DND-41 (cell line): Measurements from ENCODE around the gene SEPTIN6.

Experiments
- ATAC-seq: fragments of 200-7000 bp; cut with Tn5 transposase; 3 replicates; pipeline ENCODE4 v1.9.1; 2021; ENCODE audit warnings: low read depth; ENCODE audit not compliant: insufficient read depth
- DNase-seq: peaks from one replicate; pipeline ENCODE4 v3.0.0-alpha.2; 2020
- H2AFZ ChIP-seq: 2 replicates; pipeline ENCODE4 v1.6.0; 2012; ENCODE audit warnings: low read depth, low read length
- H3K27ac ChIP-seq: 2 replicates; pipeline ENCODE4 v1.5.1; 2012; ENCODE audit warnings: low read length, inconsistent platforms
- H3K27me3 ChIP-seq: fragments of 200-600 bp; sonication (generic); 2 replicates; pipeline ENCODE4 v1.6.0; 2012; ENCODE audit warnings: low read length, mild to moderate bottlenecking, inconsistent platforms; ENCODE audit not compliant: insufficient read depth, poor library complexity
- H3K36me3 ChIP-seq: 2 replicates; pipeline ENCODE4 v1.5.1; 2012; ENCODE audit warnings: low read length, inconsistent platforms; ENCODE audit not compliant: insufficient read depth
- H3K4me1 ChIP-seq: 2 replicates; pipeline ENCODE4 v1.5.1; 2012; ENCODE audit warnings: mild to moderate bottlenecking, low read length; ENCODE audit not compliant: insufficient read depth
- H3K4me2 ChIP-seq: 2 replicates; pipeline ENCODE4 v1.6.0; 2012; ENCODE audit warnings: mild to moderate bottlenecking, moderate library complexity, low read length, inconsistent platforms; ENCODE audit not compliant: insufficient read depth
- H3K4me3 ChIP-seq, 2 experiments: fragments of 200-600 bp in 1 of 2; shearing (Covaris generic) in 1 of 2; 2 replicates each; pipeline ENCODE4 v1.5.1; 2012 to 2016; ENCODE audit warnings: inconsistent platforms in 2 of 2, low read length in 2 of 2, mild to moderate bottlenecking in 2 of 2, low read depth in 1 of 2, moderate library complexity in 1 of 2
- H3K79me2 ChIP-seq: 2 replicates; pipeline ENCODE4 v1.6.0; 2012; ENCODE audit warnings: low read length, inconsistent platforms; ENCODE audit not compliant: insufficient read depth
- H3K9ac ChIP-seq: 2 replicates; pipeline ENCODE4 v1.6.0; 2012; ENCODE audit warnings: low read depth, mild to moderate bottlenecking, inconsistent platforms, low read length, moderate library complexity
- H3K9me3 ChIP-seq: 2 replicates; pipeline ENCODE4 v1.5.1; 2012; ENCODE audit warnings: low read length, moderate library complexity, mild to moderate bottlenecking, inconsistent platforms; ENCODE audit not compliant: insufficient read depth, severe bottlenecking
- H4K20me1 ChIP-seq: 2 replicates; pipeline ENCODE4 v1.6.0; 2012; ENCODE audit warnings: low read length; ENCODE audit not compliant: insufficient read depth
- EZH2 ChIP-seq: IDR thresholded peaks from 3 replicates; pipeline ENCODE4 v1.6.1; 2012; ENCODE audit warnings: borderline replicate concordance, low read depth, mild to moderate bottlenecking, moderate library complexity, low read length, inconsistent platforms; ENCODE audit not compliant: severe bottlenecking
- TF ChIP-seq, protein P1 (sequence below): IDR thresholded peaks from 2 replicates; pipeline ENCODE4 v1.5.1; 2012; ENCODE audit warnings: borderline replicate concordance, low read length, moderate library complexity, mild to moderate bottlenecking; ENCODE audit not compliant: poor library complexity, severe bottlenecking; ENCODE audit errors: extremely low read depth

Gene SEPTIN6

DNA sequence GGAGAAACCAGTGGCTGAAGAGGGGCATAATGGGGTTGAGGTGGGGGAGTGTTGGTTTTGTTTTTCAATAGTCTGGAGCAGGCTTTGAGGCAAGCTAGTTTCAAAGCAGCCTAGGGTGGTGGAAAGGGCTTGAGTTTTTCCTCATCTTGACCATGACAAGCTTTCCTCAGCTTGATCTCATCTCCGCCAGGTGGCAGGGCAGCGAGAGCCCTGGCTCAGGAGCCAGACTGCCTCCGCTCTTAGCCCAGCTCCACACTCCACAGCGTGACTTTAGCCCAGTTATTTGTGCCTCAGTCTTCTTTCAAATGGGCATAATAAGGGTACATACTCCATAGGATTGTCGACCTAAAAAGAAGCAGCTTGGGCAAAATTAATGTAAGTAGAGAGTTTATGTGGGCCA is 35.5 kb upstream of the SEPTIN6 start:
- Histone ChIP-seq H3K4me3 (no peak overlapping the region), H3K4me1 (peaks cover 6% of the 10 kb centered on the region), H3K27ac (no peak overlapping the region), H3K4me2 (no peak overlapping the region), H3K79me2 (no peaks in the 10 kb centered on the region), H3K36me3 (no peaks in the 10 kb centered on the region), H4K20me1 (no peaks in the 10 kb centered on the region), H3K27me3 (no peaks in the 10 kb centered on the region), H3K9me3 (no peaks in the 10 kb centered on the region), H3K9ac (no peak overlapping the region), H2AFZ (no peak overlapping the region)
- DNase-seq (no peak), ATAC-seq (no peak)
- TF ChIP-seq, protein P1, sequence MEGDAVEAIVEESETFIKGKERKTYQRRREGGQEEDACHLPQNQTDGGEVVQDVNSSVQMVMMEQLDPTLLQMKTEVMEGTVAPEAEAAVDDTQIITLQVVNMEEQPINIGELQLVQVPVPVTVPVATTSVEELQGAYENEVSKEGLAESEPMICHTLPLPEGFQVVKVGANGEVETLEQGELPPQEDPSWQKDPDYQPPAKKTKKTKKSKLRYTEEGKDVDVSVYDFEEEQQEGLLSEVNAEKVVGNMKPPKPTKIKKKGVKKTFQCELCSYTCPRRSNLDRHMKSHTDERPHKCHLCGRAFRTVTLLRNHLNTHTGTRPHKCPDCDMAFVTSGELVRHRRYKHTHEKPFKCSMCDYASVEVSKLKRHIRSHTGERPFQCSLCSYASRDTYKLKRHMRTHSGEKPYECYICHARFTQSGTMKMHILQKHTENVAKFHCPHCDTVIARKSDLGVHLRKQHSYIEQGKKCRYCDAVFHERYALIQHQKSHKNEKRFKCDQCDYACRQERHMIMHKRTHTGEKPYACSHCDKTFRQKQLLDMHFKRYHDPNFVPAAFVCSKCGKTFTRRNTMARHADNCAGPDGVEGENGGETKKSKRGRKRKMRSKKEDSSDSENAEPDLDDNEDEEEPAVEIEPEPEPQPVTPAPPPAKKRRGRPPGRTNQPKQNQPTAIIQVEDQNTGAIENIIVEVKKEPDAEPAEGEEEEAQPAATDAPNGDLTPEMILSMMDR, result no peak
- no peak for TF ChIP-seq EZH2

- H3K27me3 ChIP-seq, result no peaks in the 10 kb centered on the region
- no peaks in the 10 kb centered on the region for H3K36me3 ChIP-seq
- H3K4me3 ChIP-seq, result no peak overlapping the region
- H4K20me1 ChIP-seq, result no peaks in the 10 kb centered on the region
- peak overlapping the region; percentile 54; the same call in 1 of the 2 replicates for H3K27ac ChIP-seq
- peaks cover 6% of the 10 kb centered on the region for H3K4me1 ChIP-seq
- H2AFZ ChIP-seq, result peak overlapping the region; percentile 49
- no peak overlapping the region; the same call in 1 of the 2 replicates for H3K9ac ChIP-seq
- H3K9me3 ChIP-seq, result no peaks in the 10 kb centered on the region
- ATAC-seq, result peak; percentile 83
- peak; percentile 34 for DNase-seq
- no peak overlapping the region for H3K4me2 ChIP-seq
- TF ChIP-seq, protein P1, result no peak
- TF ChIP-seq EZH2, result no peak
- no peaks in the 10 kb centered on the region for H3K79me2 ChIP-seq
Observed at GRCh38 chrX:119726900-119727555, 34.1 kb upstream of the SEPTIN6 start.

- H3K27ac ChIP-seq, result no peak overlapping the region
- H3K4me3 ChIP-seq, result no peak overlapping the region
- H3K9ac ChIP-seq, result no peak overlapping the region
- no peaks in the 10 kb centered on the region for H3K79me2 ChIP-seq
- H3K4me2 ChIP-seq, result no peak overlapping the region
- H3K27me3 ChIP-seq, result no peaks in the 10 kb centered on the region
- no peak for TF ChIP-seq EZH2
- TF ChIP-seq, protein P1, result no peak
- DNase-seq, result no peak
- H3K4me1 ChIP-seq, result peaks cover 2% of the 10 kb centered on the region
- no peaks in the 10 kb centered on the region for H3K9me3 ChIP-seq
- H2AFZ ChIP-seq, result no peak overlapping the region
- no peak for ATAC-seq
- H3K36me3 ChIP-seq, result no peaks in the 10 kb centered on the region
- H4K20me1 ChIP-seq, result no peaks in the 10 kb centered on the region
Observed at GRCh38 chrX:119721926-119722325, 29.0 kb upstream of the SEPTIN6 start.
